GM18909 (cell line): Measurements from ENCODE around the gene CMSS1.

Experiments
- ATAC-seq: cut with Tn5 transposase; IDR thresholded peaks from one replicate; pipeline ENCODE4 v1.9.1; 2021; ENCODE audit warnings: mild to moderate bottlenecking; ENCODE audit not compliant: unreplicated experiment, poor library complexity

Gene CMSS1

DNA sequence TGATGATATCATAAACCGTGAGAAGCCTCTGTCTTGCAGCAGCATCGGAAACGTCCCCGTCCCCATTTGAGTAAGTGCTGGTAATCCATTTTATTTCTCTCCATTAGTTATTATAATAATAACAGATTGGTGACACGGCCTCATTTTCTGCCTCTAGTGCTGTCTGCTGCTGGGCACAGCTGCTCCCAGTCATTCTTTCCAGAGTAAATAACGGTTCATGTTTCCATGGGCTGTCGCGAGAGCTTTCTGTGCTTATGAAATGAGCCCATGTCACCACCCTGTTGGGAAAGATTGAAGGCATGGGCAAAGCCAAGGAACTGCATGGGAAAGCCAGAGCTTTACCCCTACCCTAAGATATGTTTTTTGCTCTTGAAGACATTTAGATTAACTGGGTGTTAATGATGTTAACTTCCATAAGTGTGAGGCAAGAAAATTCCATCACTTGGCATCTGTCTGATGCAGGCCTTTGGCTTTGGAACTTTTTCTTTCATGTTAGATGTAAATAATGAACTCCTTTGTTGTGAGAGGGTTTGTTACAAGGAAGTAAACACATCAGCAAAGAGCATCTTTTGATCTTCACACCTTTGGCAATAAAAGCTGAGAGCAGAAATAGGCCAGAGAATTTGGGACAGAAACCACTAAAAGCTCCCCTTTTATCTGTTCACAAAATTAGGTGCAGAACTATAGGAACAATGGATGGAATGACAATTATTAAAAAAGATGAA is 154.9 kb downstream of the CMSS1 start:
- no peak for ATAC-seq

DNA sequence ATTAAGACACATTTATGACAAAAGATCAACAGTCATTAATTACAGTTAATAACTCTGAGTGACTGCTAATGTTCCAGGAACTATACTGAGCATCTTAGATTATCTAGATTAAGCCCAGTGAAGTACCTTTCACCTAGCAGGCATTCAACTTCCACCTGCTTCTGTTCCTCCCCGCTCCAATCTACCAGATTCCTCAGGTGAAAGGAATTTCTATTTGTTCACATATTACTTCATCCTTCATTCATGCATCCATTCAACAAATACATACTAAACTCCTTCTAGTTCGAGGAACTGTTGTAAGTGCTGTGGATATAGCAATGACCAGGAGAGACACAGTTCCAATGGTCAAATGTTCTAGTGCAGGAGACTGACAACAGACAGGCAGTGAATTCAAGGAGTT is 157.3 kb downstream of the CMSS1 start:
- no peak for ATAC-seq

DNA sequence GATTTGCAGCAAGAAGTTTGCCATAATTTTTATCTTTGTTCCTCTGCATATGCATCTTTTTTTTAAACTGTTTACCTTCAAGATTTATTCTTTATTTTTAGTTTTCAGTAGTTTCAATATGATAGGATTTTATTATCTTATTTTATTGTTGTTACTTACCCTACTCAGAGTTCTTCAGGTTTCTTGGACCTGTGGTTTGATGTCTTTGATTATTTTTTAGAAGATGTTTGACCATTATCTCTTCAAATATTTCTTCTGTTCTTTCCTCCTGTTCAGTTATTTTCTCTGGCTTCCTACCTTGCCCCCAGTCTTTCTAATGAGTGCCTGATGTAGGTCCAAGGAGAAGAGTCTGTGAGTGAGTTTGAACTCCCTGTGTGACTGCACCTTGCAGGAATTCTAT is 158.9 kb downstream of the CMSS1 start:
- no peak for ATAC-seq

DNA sequence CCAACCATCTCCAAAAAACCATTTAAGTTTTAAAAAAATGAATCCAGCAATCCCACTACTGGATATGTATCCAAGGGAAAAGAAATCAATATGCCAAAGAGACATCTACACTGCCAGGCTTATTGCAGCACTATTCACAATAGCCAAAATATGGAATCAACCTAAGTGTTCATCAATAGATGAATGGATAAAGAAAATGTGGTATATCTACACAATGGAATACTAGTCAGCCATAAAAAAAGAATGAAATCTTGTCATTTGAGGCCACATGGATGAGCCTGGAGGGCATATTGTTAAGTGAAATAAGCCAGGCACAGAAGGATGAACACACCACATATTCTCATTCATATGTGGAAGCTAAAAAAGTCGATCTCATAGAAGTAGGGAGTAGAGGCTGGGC is 160.6 kb downstream of the CMSS1 start:
- no peak for ATAC-seq

DNA sequence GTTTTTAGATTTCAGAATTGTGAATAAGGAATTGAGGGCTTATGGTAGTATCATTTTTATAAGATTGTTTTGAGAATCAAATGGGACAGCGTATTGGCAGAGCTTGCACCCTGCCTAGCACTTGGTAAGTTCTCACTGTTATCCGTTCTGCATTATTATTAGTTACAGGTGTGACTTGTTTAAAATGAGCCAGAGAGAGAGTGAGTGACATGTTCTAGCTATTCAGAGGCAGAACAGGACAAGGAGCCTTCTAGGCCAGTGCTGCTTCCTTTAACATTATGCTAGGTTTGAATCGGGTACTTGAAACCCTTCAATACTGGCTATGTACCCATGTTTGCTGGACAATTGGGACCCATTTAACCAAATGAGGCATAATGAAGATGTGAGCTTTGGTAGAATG is 162.9 kb downstream of the CMSS1 start:
- no peak for ATAC-seq

DNA sequence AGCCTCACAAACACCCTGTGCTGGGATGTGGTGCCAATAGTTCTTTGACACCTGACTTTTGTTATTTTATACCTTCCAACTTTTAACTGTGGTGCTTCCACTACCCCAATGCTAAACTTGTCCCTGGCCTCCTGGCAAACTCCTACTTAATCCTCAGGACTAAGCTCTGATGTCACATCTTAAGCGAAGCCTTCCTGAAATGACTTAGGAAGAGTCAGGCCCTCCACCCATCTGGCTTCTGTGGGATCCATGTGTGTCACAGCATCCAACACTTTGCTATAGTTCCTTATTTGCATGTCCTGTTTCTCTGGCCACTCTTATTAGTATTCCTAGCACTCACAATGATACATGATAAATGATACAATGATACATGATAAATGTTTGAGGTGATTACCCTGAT is 163.5 kb downstream of the CMSS1 start:
- ATAC-seq = no peak

DNA sequence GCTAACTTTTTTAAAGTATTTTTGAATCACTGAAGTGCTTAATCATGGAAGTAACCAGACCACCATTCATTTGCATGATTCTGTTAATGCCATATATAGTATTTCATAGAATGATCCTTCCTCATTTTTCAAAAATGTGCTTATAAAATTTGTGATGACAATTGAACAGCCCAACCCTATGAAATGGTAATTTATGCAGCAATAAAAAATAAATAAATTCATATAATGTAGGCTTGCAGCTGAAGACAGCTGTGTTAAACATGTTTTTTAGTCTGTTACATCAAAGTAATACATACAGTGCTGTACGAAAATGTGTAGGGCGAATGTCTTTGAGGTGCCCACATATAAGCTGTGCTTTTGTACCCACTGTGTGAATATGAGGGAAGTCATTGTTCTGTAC is 165.0 kb downstream of the CMSS1 start:
- no peak for ATAC-seq

DNA sequence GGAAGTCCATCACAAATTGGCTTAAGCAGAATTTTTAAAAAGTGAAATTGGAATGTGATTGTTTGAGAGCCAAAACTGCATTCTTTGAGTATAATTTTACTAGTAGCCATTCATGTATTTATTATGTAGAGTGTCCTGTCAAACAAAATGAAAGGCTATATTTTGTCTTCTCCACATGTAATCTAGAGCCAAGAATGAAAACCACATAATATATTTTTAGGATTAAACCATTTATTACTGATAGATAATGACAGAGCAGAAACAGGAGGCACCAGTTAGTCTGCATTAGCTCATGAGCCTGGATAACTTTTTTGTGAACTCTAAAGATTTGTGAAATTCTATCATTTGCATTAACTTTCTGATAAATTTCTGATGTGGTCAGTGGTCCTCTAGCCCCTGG is 166.5 kb downstream of the CMSS1 start:
- ATAC-seq = no peak

DNA sequence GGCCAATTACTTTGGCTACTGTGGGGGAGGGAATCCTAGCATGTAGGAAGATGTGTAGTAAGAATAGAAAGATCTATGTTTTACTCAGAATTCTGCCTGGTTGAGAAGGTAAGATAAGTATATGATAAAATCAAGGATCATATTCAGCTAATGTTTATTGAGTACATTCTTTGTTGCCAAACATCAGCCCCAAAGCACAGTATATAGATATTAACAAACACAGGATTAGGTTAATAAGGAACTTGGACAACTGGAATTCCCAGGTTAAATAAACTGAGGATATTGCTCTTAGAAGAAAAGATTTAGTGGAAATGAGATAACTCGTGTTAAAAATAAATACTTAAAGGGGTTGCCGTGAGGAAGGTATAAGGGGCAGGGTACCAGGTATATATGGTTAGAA is 167.0 kb downstream of the CMSS1 start:
- ATAC-seq = no peak

DNA sequence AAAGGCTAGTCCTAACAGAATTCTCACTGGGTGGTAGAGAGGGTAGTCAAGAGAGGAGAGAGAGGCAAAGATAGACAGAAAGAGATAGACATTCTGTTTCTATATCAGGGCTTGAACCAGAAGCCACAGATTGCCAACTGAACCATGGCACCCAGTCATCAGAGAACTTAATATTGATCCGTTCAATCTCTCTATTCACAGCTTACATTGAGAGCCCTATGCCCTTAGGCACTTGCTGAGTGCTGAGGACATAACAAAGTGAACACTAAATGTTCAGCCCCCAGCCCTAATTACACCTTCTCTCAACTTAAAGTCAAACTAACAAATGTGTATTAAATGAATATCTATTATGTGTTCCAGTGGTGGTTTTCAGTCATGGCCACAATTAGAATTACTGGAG is 172.5 kb downstream of the CMSS1 start:
- ATAC-seq = no peak

DNA sequence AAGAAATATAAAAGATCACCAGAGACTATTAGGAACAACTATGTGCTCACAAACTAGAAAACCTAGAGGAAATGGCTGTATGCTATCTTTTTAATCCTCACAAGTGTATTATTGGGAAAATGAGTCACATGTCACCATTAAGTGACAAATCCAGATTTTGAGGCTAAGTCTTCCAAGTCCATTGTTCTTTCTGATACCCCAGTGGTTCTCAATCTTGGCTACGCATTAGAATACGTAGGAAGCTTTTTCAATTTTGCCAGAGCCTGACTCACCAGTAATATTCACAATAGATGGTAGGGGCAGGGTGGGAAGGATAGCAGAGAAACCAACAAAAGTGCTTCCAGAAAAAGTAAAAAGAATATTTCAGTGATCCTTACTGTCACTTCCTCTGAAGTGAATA is 179.6 kb downstream of the CMSS1 start:
- ATAC-seq = no peak

DNA sequence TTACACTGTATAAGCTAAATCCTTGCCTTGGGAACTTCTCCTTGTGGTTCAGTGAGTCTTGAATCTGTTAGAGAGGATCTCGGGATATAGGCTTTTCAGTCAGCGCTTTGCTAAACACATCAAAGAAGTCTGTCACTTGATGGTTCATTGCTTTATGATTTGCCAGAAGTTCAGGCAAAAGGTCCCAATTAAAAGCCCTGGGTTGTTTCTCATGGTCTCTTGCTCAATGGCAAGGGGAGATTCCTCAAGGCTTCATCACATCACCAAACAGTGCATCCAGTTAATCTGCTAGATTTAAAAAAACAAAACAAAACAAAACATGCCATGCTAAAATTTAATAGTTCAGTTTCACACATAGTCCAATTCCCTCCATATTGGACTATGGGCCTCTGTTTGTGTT is 181.9 kb downstream of the CMSS1 start:
- ATAC-seq = no peak

DNA sequence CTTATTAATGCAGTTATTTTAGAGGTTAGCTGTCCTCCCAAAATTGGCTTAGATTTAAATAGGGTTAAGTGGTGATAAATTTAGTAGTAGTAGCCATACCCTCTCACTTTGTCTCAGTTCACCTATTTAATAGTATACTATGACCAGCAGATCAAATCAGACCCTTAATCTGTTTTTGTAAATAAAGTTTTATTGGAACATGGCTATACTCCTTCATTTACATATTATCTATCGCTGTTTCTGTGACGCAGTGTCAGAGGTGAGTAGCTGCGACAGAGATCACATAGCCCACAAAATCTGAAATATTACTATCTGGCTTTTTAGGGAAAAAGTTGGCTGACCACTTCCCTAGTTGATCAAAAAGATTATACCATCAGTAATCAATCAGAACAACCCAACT is 183.4 kb downstream of the CMSS1 start:
- no peak for ATAC-seq

DNA sequence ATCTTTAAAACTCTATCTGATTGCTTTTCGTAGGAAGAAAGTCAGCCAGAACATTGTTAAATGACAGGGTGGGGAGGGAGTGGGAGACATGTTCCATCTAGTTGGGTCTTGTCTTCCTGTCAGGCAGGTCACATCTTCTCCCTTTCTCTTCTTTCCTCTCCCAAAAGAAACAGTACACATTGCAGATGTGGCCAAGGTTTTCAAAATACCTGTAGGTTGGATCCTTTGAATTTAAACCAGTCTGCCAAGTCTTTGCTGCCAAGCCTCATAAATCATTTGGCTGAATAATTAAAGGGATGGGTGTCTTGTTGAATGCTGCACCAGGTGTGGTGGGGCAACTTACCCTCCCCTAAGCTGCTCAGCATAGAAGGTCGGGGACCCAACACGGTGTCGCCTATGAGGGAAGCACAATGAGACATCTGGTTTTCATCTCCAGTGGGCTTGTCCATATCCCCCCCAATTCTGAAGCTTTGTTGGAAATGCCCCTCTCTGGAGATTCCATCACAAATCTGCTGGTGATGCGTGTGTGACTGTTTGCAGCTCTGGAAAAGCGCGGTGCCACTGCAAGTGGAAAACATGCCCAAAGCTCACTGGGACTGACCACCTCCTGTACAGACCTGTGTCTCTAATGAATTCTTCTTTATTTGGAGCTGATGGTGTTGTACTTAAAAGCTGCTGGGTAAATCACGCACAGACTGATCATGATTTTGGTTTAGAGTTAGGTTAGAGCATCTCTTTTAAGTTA is 184.0 kb downstream of the CMSS1 start:
- ATAC-seq = no peak

DNA sequence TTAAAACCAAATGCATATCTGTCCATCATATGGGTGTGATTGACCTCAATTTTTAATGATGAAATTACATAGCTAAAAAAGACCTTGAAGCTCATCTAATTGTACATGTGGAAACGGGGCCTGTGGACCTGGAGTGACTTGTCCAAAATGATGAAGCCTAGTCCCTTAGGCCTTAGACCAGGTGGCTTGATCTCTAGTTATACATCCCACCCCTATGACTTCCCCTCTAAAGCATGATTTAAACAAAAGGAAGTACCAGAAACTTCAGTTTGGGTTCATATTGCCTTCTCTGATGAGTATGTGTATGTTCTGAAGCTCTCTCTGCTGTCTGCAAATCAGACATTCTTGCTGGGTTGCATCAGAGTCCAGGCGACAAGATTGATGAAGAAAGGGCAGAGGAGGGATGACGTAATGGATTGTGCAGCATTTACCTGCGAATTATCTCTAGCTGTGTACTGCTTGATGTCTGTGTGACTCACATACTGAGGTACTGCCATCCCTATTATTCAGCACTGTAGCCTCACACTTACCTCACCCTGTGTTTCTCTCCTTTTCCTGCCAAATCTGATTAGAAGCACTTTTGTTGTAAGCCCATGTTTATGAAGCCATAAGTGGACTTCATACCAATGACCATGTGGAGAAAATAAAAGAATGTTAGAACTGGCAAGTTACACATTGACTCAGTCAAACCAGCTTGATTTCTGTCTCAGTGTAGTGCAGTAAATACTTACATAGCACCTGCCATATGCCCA is 185.1 kb downstream of the CMSS1 start:
- ATAC-seq = no peak

DNA sequence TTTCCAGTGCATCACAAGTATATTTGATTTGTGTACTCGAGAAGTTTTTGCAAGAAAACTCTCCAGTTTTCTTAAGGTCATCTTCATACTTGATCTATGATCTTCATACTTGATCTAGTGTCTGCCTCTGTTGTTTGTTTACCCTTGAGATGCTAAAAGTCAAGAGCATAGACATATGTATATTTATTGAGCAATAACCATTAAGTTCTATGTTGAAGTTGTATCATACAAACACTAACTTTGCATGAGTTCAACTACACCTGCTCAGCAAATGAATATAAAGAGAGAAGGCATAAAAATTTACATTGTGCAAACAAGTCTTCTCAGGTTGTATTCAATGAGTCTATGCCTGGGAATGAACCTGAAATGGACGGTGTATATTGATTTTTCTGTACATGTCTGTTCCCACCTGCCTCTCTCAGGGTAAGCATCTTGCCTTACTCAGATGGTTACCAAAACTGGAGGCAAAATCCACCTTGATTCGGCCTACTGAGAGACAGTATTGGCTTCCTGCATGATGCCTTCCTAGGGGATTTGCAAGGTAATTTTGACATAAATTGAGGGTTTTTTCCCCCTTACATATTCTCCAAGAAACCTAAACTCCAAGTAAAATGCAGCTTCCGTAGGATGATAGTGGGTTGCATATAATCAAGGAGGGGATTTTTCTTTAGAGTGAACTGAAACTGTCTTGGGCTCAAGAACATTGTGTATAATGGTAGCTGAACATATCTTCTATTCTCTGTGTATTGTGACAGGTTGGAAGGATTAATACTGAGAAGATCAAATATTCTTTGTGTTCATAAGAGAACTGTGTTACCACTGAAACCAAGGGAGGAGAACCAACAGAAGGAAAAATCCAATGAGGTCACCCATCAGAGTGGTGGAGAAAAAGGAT is 186.2 kb downstream of the CMSS1 start:
- ATAC-seq = no peak

DNA sequence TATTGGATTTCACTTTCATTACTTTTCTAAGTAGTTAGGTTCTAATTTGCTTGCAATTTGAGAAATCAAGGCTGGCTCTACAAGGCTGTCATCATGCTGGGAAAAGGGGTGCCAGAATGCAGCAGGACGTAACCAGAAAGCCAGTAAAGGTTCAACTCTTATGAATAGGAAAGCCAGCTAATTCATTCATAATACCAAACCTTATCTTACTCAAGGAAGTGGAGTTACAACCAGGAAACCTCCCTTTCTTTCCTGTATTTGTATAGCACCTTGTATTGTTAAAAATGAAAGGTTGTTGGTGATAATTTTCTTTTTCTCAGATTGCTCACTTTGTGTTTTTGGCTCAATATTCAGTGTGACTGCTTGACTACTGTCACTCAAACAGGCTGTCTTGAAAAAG is 187.3 kb downstream of the CMSS1 start:
- ATAC-seq = no peak

DNA sequence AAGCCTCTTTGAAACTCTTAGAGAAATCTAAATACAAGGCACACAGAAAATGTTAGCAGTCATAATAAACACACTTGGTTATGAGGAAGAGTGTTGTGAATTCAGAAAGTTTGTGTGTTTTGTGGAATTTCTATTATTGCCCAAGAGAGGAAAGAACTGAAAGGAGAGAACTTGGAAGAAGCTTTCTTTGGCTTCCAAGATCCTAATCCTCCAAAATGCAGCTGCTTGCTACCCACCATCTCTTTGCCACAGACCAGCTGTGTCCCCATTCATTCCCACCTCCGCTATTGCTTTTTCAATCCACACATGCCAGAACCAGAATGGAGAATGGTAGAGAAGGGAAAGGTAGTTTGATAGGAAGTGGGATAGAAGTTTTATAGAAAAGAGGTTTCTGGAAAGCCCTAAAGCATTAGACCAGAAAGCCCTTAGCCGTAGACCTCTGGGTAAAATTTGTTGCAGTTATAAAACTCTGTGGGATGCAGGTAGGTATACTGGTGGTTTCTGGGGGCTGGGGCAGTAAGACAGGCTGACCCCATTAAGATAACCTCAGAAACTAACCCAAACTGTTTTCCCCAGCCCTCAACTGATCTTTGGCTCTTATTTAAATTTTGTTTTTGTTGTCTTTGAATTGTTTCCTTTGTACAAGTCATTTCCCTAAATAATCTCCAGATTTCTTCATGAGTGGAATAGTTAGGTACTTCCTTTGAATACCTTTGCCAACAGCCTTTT is 188.2 kb downstream of the CMSS1 start:
- no peak for ATAC-seq

DNA sequence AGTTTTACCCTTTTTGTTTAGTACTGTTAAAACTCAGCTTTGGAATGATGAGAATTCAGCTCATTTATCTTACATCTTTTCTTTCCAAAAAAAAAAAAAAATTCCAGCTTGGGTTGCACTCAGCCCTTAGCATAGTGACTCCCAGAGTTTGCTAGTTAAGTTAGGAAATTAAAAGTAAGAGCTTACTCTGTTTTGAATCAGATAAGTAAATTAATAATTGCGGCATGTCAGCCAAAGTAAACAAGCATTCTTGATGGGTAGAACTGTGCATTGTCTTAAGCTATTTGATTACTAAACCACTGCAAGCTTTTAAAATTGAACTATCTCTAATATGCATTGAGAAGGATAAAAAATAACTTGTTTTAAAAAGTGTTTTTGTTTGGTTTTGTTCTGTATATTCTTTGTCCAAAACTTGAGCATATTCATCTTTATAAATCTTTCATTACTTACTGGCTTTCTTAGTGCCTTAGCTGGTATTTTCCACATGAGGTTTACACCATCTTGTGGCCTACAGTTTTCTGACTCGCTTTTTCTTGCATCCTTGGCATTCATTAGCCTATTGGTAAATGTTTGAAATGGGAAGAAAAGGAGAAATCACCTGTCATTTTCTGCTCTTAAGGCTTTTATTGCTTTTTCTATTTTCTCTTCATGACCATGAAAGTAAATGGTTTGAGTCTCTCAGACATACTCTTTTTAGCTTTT is 189.1 kb downstream of the CMSS1 start:
- no peak for ATAC-seq
